K562 (cell line): ENCODE measurements around the gene ZDHHC24. TPM values are rescaled to one million over a fixed set of nuclear protein-coding genes. Genes with fewer than 3 reads are reported as not detected.

Source experiments
- ATAC-seq: fragments of 200-7000 bp; cut with Tn5 transposase; 3 replicates; pipeline ENCODE4 v1.9.1; 2020; ENCODE audit warnings: moderate library complexity
- BruUV-seq: library from RNA; stranded (reverse); fragments of 400-500 nt; replicated peaks from 2 replicates; lab custom pipeline; 2021; lab: Mats Ljungman, UMichigan
- CTCF ChIA-PET: fragments of 300-600 bp; formaldehyde crosslinking; extraction: SDS; loops from one replicate; lab custom pipeline; 2021; ENCODE audit warnings: low intra/inter-chr PET ratio; lab: Yijun Ruan, JAX
- POLR2A ChIA-PET: fragments of 300-600, 350-650 bp; sonication (Branson Sonifier 250); formaldehyde crosslinking; extraction: SDS; loops from one replicate; lab custom pipeline; 2021; ENCODE audit warnings: antibody characterized with exemption, inconsistent platforms; lab: Yijun Ruan, JAX
- DNase-seq, 4 experiments: peaks; one replicate each; pipeline versions ENCODE4 v3.0.0 to v3.0.0-alpha.2; 2011 to 2018; ENCODE audit warnings: low spot score in 3 of 4, mixed read lengths in 3 of 4; ENCODE audit errors: extremely low read depth in 1 of 4
- FAIRE-seq: peaks from 2 replicates; lab custom pipeline; 2011; peaks lifted over from hg19 to GRCh38; lab: Jason Lieb, UNC
- H2AFZ ChIP-seq: 2 replicates; pipeline ENCODE4 v1.6.0; 2011; ENCODE audit warnings: low read depth, low read length, control low read depth, inconsistent platforms
- H3K27ac ChIP-seq: fragments of 200-600 bp; 3 replicates; pipeline ENCODE4 v1.8.0; 2011; ENCODE audit warnings: low read depth, mild to moderate bottlenecking, control low read depth, inconsistent platforms, low read length, moderate library complexity, mixed read lengths; ENCODE audit errors: extremely low read depth
- H3K27me3 ChIP-seq, 2 experiments: fragments of 300-600 bp in 1 of 2; 2 replicates in 1 of 2; 3 replicates in 1 of 2; pipeline versions ENCODE4 v1.6.0 to v1.8.0; 2011; ENCODE audit warnings: inconsistent platforms in 2 of 2, low read length in 2 of 2, mild to moderate bottlenecking in 1 of 2, mixed read lengths in 1 of 2, moderate library complexity in 1 of 2; ENCODE audit not compliant: control insufficient read depth in 2 of 2, insufficient read depth in 2 of 2
- H3K36me3 ChIP-seq: fragments of 300-600 bp; 3 replicates; pipeline ENCODE4 v1.8.0; 2011; ENCODE audit warnings: mild to moderate bottlenecking, low read length, inconsistent platforms; ENCODE audit not compliant: control insufficient read depth, insufficient read depth
- H3K4me1 ChIP-seq, 2 experiments: fragments of 200-600 bp in 1 of 2; replicated peaks in 1 of 2; 2 replicates in 1 of 2; 3 replicates in 1 of 2; pipeline versions ENCODE4 v1.5.1 to v1.8.0; 2011; ENCODE audit warnings: inconsistent platforms in 2 of 2, low read length in 2 of 2, mild to moderate bottlenecking in 1 of 2, mixed read lengths in 1 of 2, moderate library complexity in 1 of 2; ENCODE audit not compliant: control insufficient read depth in 2 of 2, insufficient read depth in 2 of 2
- H3K4me2 ChIP-seq: 2 replicates; pipeline ENCODE4 v1.6.1; 2011; ENCODE audit warnings: low read length, control low read depth, inconsistent platforms, mixed read lengths; ENCODE audit not compliant: insufficient read depth
- H3K4me3 ChIP-seq: fragments of 200-600 bp; sonication (generic), shearing (Covaris generic); 2 replicates; pipeline ENCODE4 v1.5.1; 2016; ENCODE audit warnings: control low read depth, inconsistent platforms
- H3K79me2 ChIP-seq: fragments of 200-600 bp; 3 replicates; pipeline ENCODE4 v1.8.0; 2011; ENCODE audit warnings: low read length, inconsistent platforms; ENCODE audit not compliant: control insufficient read depth, insufficient read depth
- H3K9ac ChIP-seq, 2 experiments: 2 replicates each; pipeline versions ENCODE4 v1.6.0 to v1.6.1; 2011; ENCODE audit warnings: low read depth in 2 of 2, low read length in 2 of 2, control low read depth in 1 of 2, inconsistent platforms in 1 of 2, mild to moderate bottlenecking in 1 of 2, mixed read lengths in 1 of 2; ENCODE audit not compliant: insufficient read depth in 1 of 2
- H3K9me1 ChIP-seq: one replicate; pipeline ENCODE4 v1.6.0; 2011; ENCODE audit warnings: inconsistent platforms, mild to moderate bottlenecking, low read length, moderate library complexity; ENCODE audit not compliant: control insufficient read depth, insufficient read depth
- H3K9me3 ChIP-seq: replicated peaks from 2 replicates; pipeline ENCODE4 v1.5.1; 2011; ENCODE audit warnings: low read depth, low read length, inconsistent platforms; ENCODE audit not compliant: control insufficient read depth, insufficient read depth
- H4K20me1 ChIP-seq: replicated peaks from 2 replicates; pipeline ENCODE4 v1.6.1; 2011; ENCODE audit warnings: low read length, inconsistent platforms, mixed read lengths; ENCODE audit not compliant: control insufficient read depth, insufficient read depth
- BACH1 ChIP-seq: fragments of 200-800 bp; sonication (Bioruptor generic); IDR thresholded peaks from 2 replicates; pipeline ENCODE4 v1.6.1; 2016; ENCODE audit warnings: missing genetic modification characterization, missing compliant biosample characterization
- CBX5 ChIP-seq: IDR thresholded peaks from 2 replicates; pipeline ENCODE4 v1.6.1; 2014; ENCODE audit warnings: low read depth, borderline replicate concordance
- ELK3 ChIP-seq: fragments of 450-650 bp; formaldehyde crosslinking; IDR thresholded peaks from 2 replicates; pipeline ENCODE4 v1.4.0; 2020; ENCODE audit warnings: mild to moderate bottlenecking
- FOXK1 ChIP-seq: sonication (generic); formaldehyde crosslinking; IDR thresholded peaks from 2 replicates; pipeline ENCODE4 v1.8.0; 2022; ENCODE audit warnings: missing genetic modification reagents, mild to moderate bottlenecking, borderline replicate concordance
- GTF2F1 ChIP-seq: IDR thresholded peaks from 2 replicates; pipeline ENCODE4 v1.6.1; 2011; ENCODE audit warnings: low read depth, low read length, improper control_type of control experiment
- HDGF ChIP-seq: fragments of 450-650 bp; IDR thresholded peaks from 2 replicates; pipeline ENCODE4 v1.6.1; 2016
- KDM2B ChIP-seq: fragments of 250-450 bp; sonication (Bioruptor Pico); IDR thresholded peaks from 2 replicates; pipeline ENCODE4 v1.8.0; 2021; ENCODE audit warnings: mild to moderate bottlenecking, moderate library complexity
- MCM3 ChIP-seq: fragments of 450-650 bp; IDR thresholded peaks from 2 replicates; pipeline ENCODE4 v1.6.1; 2016
- MIER1 ChIP-seq: fragments of 450-650 bp; IDR thresholded peaks from 2 replicates; pipeline ENCODE4 v1.6.1; 2016; ENCODE audit warnings: antibody characterized with exemption, mild to moderate bottlenecking, low read depth
- NRF1 ChIP-seq, 2 experiments: fragments of 450-650 bp; IDR thresholded peaks in 1 of 2; conservative IDR thresholded peaks in 1 of 2; 2 replicates each; pipeline ENCODE4 v1.6.1; 2014; ENCODE audit warnings: mild to moderate bottlenecking in 2 of 2
- PTRF ChIP-seq: fragments of 450-650 bp; IDR thresholded peaks from 2 replicates; pipeline ENCODE4 v1.6.1; 2016; ENCODE audit warnings: mild to moderate bottlenecking, missing genetic modification characterization, missing compliant biosample characterization
- PYGO2 ChIP-seq: fragments of 450-650 bp; IDR thresholded peaks from 2 replicates; pipeline ENCODE4 v1.6.1; 2016; ENCODE audit warnings: mild to moderate bottlenecking, missing genetic modification characterization, moderate library complexity, missing compliant biosample characterization
- STAT5A ChIP-seq: IDR thresholded peaks from 2 replicates; pipeline ENCODE4 v1.6.1; 2012; ENCODE audit warnings: low read length, inconsistent platforms, borderline replicate concordance
- ZNF263 ChIP-seq: sonication (generic); formaldehyde crosslinking; IDR thresholded peaks from 2 replicates; pipeline ENCODE4 v1.8.0; 2022; ENCODE audit warnings: mild to moderate bottlenecking, missing genetic modification reagents, borderline replicate concordance
- WGBS: fragments of 100-300 bp; shearing (Covaris generic); methylation state at CpG from one replicate; pipeline ENCODE4 v1.1.6; 2016; ENCODE audit warnings: low coverage, mixed read lengths; ENCODE audit not compliant: insufficient coverage; ENCODE audit errors: missing lambda C conversion rate; 5-methylcytosine and 5-hydroxymethylcytosine counted together
- in situ Hi-C: fragments of 300-500 bp; cut with MboI; formaldehyde crosslinking; loops from 4 replicates; pipeline ENCODE4 v1.15.0; 2018; ENCODE audit warnings: inconsistent platforms, mixed read lengths
- intact Hi-C: fragments of 100-400 bp; cut with micrococcal nuclease; formaldehyde crosslinking; loops from 2 replicates; pipeline ENCODE4 v1.14.2; 2022
- polyA plus RNA-seq, 8 experiments: library from polyadenylated mRNA; depleted of rRNA in 4 of 8; stranded (reverse) in 5 of 8; unstranded in 3 of 8; fragments of >200 nt; fragmentation: Nextera tagmentation in 2 of 8; fragmentation: Illumina TruSeq in 1 of 8; extraction: Ambion mirVana in 2 of 8; extraction: Trizol in 1 of 8; gene quantifications; 2 replicates each; pipeline versions ENCODE4 v1.2.1 to v1.2.3, GENCODE V29; 2011 to 2014; ENCODE audit warnings: inconsistent platforms in 1 of 8, missing spikeins in 1 of 8
- total RNA-seq, 7 experiments: library from RNA; depleted of rRNA in 6 of 7; stranded (reverse); fragments of >200 nt in 6 of 7; fragmentation: Illumina TruSeq in 2 of 7; extraction: Trizol in 2 of 7; gene quantifications; 2 replicates each; pipeline versions ENCODE4 v1.2.1 to v1.2.3, GENCODE V29; 2011 to 2021; ENCODE audit warnings: low replicate concordance in 1 of 7
- TF ChIP-seq, protein P1 (sequence below), 2 experiments: fragments of 450-650 bp in 1 of 2; IDR thresholded peaks; 2 replicates each; pipeline ENCODE4 v1.6.1; 2011 to 2017; ENCODE audit warnings: low read depth in 2 of 2, antibody characterized with exemption in 1 of 2, borderline replicate concordance in 1 of 2, low read length in 1 of 2, mild to moderate bottlenecking in 1 of 2, mixed read lengths in 1 of 2; ENCODE audit not compliant: control insufficient read depth in 1 of 2
- TF ChIP-seq, protein P2 (sequence below): sonication (generic); formaldehyde crosslinking; IDR thresholded peaks from 2 replicates; pipeline ENCODE4 v1.8.0; 2022; ENCODE audit warnings: mild to moderate bottlenecking, missing genetic modification reagents

The ZDHHC24 gene
- total and polyA plus RNA-seq, 9 of the 15 experiments (the other 6 are each of a cell fraction or from before 2014, with no cell fraction given): 0.45 to 11.2 (median 2.7) TPM

GRCh38 chr11:66592457-66593302 is 46.8 kb upstream of the ZDHHC24 start, which contains the start of the genes CCDC87 and CCS:
CCDC87 (minus strand) TSS chr11:66593063; CDS start chr11:66593015, 48 bp downstream.
CCS (plus strand) TSS chr11:66593185; CDS start chr11:66593262, 77 bp downstream.
- peak; percentile 86 for FAIRE-seq
- H3K79me2 ChIP-seq: peaks cover 26% of the 10 kb centered on the region
- H3K4me1 ChIP-seq: peaks cover 32 to 51% of the 10 kb centered on the region in 2 experiments
- peak within 1 kb of the TSS; percentile 85 to 94 for H3K9ac ChIP-seq
- no peaks in the 10 kb centered on the region for H4K20me1 ChIP-seq
- H3K4me3 ChIP-seq: peak within 1 kb of the TSS; percentile 75
- in situ Hi-C loops: no loop called here
- H2AFZ ChIP-seq: peak within 1 kb of the TSS; percentile 95
- H3K27me3 ChIP-seq: no peaks in the 10 kb centered on the region
- BruUV-seq: no TSS peak
- H3K27ac ChIP-seq: peak within 1 kb of the TSS; percentile 75
- no peaks in the 10 kb centered on the region for H3K9me1 ChIP-seq
- H3K36me3 ChIP-seq: peaks cover 8% of the 10 kb centered on the region; the same call in 1 of the 3 replicates
- intact Hi-C loops: loop anchor here (1.0 to 5.0 kb wide), 2 partner anchors 24 to 85 kb away; partner anchors contain the start of genes RBM14 and RBM4B
- H3K4me2 ChIP-seq: peak within 1 kb of the TSS; percentile 94
- ChIA-PET CTCF (interaction anchor here (0.7 kb wide), 1 partner anchor 51 kb away, joined by 4 read pairs; no protein-coding TSS in a partner anchor), POLR2A (interaction anchor here (0.6 to 1.7 kb wide), 10 partner anchors 11 to 249 kb away, joined by 3 to 4 read pairs (median 3); no protein-coding TSS in a partner anchor)
- DNase-seq: peak; percentile 97 to 100 (median 100)
- peak; percentile 96 for ATAC-seq
- no peaks in the 10 kb centered on the region for H3K9me3 ChIP-seq
- WGBS: 8% methylated on average over 67 of the region's 68 CpGs
- TF ChIP-seq ELK3 (CRISPR knock-in tag) (no peak), ZNF263 (CRISPR knock-in tag) (peak; percentile 96), HDGF (no peak), BACH1 (tag) (no peak), CBX5 (no peak), STAT5A (no peak), MIER1 (no peak), GTF2F1 (no peak; the same call in 1 of the 2 replicates), PTRF (no peak), MCM3 (no peak), FOXK1 (CRISPR knock-in tag) (no peak), PYGO2 (no peak), NRF1 (conservative IDR thresholded peaks at IDR 0.05 in 1 of 2, IDR thresholded peaks at IDR 0.05 in 1 of 2) (peak; percentile 98), KDM2B (no peak)
- TF ChIP-seq, protein P1, sequence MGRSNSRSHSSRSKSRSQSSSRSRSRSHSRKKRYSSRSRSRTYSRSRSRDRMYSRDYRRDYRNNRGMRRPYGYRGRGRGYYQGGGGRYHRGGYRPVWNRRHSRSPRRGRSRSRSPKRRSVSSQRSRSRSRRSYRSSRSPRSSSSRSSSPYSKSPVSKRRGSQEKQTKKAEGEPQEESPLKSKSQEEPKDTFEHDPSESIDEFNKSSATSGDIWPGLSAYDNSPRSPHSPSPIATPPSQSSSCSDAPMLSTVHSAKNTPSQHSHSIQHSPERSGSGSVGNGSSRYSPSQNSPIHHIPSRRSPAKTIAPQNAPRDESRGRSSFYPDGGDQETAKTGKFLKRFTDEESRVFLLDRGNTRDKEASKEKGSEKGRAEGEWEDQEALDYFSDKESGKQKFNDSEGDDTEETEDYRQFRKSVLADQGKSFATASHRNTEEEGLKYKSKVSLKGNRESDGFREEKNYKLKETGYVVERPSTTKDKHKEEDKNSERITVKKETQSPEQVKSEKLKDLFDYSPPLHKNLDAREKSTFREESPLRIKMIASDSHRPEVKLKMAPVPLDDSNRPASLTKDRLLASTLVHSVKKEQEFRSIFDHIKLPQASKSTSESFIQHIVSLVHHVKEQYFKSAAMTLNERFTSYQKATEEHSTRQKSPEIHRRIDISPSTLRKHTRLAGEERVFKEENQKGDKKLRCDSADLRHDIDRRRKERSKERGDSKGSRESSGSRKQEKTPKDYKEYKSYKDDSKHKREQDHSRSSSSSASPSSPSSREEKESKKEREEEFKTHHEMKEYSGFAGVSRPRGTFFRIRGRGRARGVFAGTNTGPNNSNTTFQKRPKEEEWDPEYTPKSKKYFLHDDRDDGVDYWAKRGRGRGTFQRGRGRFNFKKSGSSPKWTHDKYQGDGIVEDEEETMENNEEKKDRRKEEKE (IDR thresholded peaks at IDR 0.05; ENCODE audit: borderline replicate concordance in 1 of 2, control insufficient read depth in 1 of 2, low read depth in 2 of 2, low read length in 1 of 2): no peak
- TF ChIP-seq, protein P2, sequence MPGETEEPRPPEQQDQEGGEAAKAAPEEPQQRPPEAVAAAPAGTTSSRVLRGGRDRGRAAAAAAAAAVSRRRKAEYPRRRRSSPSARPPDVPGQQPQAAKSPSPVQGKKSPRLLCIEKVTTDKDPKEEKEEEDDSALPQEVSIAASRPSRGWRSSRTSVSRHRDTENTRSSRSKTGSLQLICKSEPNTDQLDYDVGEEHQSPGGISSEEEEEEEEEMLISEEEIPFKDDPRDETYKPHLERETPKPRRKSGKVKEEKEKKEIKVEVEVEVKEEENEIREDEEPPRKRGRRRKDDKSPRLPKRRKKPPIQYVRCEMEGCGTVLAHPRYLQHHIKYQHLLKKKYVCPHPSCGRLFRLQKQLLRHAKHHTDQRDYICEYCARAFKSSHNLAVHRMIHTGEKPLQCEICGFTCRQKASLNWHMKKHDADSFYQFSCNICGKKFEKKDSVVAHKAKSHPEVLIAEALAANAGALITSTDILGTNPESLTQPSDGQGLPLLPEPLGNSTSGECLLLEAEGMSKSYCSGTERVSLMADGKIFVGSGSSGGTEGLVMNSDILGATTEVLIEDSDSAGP (CRISPR knock-in tag): no peak
